ENCODE data around the gene CERS2. TPM values are rescaled to one million over a fixed set of nuclear protein-coding genes. Genes with fewer than 3 reads are reported as not detected.
A peak's percentile ranks its signal among the peaks of the same experiment; 100 is the strongest.

The CERS2 gene
- total and polyA plus RNA-seq, 2 of the 13 experiments (the other 11 are each of a cell fraction or from before 2014, with no cell fraction given) = 269 to 298 TPM

GRCh38 chr1:150973836-150974579 is 627 bp downstream of the CERS2 start (continued):
- TF ChIP-seq, protein P1, sequence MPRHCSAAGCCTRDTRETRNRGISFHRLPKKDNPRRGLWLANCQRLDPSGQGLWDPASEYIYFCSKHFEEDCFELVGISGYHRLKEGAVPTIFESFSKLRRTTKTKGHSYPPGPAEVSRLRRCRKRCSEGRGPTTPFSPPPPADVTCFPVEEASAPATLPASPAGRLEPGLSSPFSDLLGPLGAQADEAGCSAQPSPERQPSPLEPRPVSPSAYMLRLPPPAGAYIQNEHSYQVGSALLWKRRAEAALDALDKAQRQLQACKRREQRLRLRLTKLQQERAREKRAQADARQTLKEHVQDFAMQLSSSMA (CRISPR knock-in tag; IDR thresholded peaks at IDR 0.05) = no peak
- TF ChIP-seq ZNF816 (CRISPR knock-in tag; IDR thresholded peaks at IDR 0.05; ENCODE audit: borderline replicate concordance) = no peak
- peak; percentile 46; the same call in 1 of the 2 replicates for TF ChIP-seq NRL (CRISPR knock-in tag; IDR thresholded peaks at IDR 0.05; ENCODE audit: borderline replicate concordance)
- no peak for TF ChIP-seq ZNF432 (CRISPR knock-in tag; IDR thresholded peaks at IDR 0.05; ENCODE audit: borderline replicate concordance)
- TF ChIP-seq, protein P2, sequence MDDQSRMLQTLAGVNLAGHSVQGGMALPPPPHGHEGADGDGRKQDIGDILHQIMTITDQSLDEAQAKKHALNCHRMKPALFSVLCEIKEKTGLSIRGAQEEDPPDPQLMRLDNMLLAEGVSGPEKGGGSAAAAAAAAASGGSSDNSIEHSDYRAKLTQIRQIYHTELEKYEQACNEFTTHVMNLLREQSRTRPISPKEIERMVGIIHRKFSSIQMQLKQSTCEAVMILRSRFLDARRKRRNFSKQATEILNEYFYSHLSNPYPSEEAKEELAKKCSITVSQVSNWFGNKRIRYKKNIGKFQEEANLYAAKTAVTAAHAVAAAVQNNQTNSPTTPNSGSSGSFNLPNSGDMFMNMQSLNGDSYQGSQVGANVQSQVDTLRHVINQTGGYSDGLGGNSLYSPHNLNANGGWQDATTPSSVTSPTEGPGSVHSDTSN (CRISPR knock-in tag; IDR thresholded peaks at IDR 0.05; ENCODE audit: borderline replicate concordance) = no peak
- no peak for TF ChIP-seq PCBP1 (IDR thresholded peaks at IDR 0.05; ENCODE audit: borderline replicate concordance, low read depth, low read length)
- no peak for TF ChIP-seq ZBTB33 (CRISPR knock-in tag; IDR thresholded peaks at IDR 0.05)
- TF ChIP-seq ZNF292 (CRISPR knock-in tag; IDR thresholded peaks at IDR 0.05; ENCODE audit: borderline replicate concordance, low read depth) = no peak
- TF ChIP-seq BCL6 (CRISPR knock-in tag; IDR thresholded peaks at IDR 0.05) = no peak
- no peak for TF ChIP-seq ZSCAN30 (CRISPR knock-in tag; IDR thresholded peaks at IDR 0.05)
- TF ChIP-seq, protein P3, sequence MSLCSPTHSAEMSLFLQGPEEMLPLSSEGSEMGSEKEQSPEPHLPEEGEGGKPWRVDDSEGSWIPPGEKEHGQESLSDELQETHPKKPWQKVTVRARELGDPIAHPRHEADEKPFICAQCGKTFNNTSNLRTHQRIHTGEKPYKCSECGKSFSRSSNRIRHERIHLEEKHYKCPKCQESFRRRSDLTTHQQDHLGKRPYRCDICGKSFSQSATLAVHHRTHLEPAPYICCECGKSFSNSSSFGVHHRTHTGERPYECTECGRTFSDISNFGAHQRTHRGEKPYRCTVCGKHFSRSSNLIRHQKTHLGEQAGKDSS (CRISPR knock-in tag; IDR thresholded peaks at IDR 0.05; ENCODE audit: borderline replicate concordance, low read depth) = no peak
- no peak for TF ChIP-seq ATAD3A (CRISPR knock-in tag; IDR thresholded peaks at IDR 0.05)
- TF ChIP-seq TAF1 (CRISPR knock-in tag; IDR thresholded peaks at IDR 0.05) = 0 out of 2 replicates have a peak, but pooled peaks have one; percentile 47
- no peak for TF ChIP-seq ZNF530 (CRISPR knock-in tag; IDR thresholded peaks at IDR 0.05; ENCODE audit: low read depth)
- peak; percentile 46; the same call in 1 of the 2 replicates for TF ChIP-seq ZFY (CRISPR knock-in tag; IDR thresholded peaks at IDR 0.05)
- no peak for TF ChIP-seq RORA (CRISPR knock-in tag; IDR thresholded peaks at IDR 0.05)
- TF ChIP-seq IRF9 (CRISPR knock-in tag; IDR thresholded peaks at IDR 0.05; ENCODE audit: borderline replicate concordance) = no peak
- TF ChIP-seq TARDBP (CRISPR knock-in tag; IDR thresholded peaks at IDR 0.05) = no peak
- TF ChIP-seq DNMT1 (CRISPR knock-in tag; IDR thresholded peaks at IDR 0.05) = no peak
- TF ChIP-seq, protein P4, sequence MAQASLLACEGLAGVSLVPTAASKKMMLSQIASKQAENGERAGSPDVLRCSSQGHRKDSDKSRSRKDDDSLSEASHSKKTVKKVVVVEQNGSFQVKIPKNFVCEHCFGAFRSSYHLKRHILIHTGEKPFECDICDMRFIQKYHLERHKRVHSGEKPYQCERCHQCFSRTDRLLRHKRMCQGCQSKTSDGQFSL (CRISPR knock-in tag; IDR thresholded peaks at IDR 0.05) = no peak
- TF ChIP-seq NKX3-1 (CRISPR knock-in tag; IDR thresholded peaks at IDR 0.05) = no peak
- 0 out of 2 replicates have a peak, but pooled peaks have one; percentile 27 for TF ChIP-seq TBX2 (CRISPR knock-in tag; IDR thresholded peaks at IDR 0.05; ENCODE audit: borderline replicate concordance)
- no peak for TF ChIP-seq SOX13 (IDR thresholded peaks at IDR 0.05)
- TF ChIP-seq SOX13 (CRISPR knock-in tag; conservative IDR thresholded peaks at IDR 0.05 in 1 of 2, IDR thresholded peaks at IDR 0.05 in 1 of 2) = no peak
